Measurements from ENCODE around the gene DNAJC11. TPM values are rescaled to one million over a fixed set of nuclear protein-coding genes. Genes with fewer than 3 reads are reported as not detected.

The DNAJC11 gene, protein sequence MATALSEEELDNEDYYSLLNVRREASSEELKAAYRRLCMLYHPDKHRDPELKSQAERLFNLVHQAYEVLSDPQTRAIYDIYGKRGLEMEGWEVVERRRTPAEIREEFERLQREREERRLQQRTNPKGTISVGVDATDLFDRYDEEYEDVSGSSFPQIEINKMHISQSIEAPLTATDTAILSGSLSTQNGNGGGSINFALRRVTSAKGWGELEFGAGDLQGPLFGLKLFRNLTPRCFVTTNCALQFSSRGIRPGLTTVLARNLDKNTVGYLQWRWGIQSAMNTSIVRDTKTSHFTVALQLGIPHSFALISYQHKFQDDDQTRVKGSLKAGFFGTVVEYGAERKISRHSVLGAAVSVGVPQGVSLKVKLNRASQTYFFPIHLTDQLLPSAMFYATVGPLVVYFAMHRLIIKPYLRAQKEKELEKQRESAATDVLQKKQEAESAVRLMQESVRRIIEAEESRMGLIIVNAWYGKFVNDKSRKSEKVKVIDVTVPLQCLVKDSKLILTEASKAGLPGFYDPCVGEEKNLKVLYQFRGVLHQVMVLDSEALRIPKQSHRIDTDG
- 10 to 100 TPM; 38.2 to 40.1 TPM for total RNA-seq

DNA sequence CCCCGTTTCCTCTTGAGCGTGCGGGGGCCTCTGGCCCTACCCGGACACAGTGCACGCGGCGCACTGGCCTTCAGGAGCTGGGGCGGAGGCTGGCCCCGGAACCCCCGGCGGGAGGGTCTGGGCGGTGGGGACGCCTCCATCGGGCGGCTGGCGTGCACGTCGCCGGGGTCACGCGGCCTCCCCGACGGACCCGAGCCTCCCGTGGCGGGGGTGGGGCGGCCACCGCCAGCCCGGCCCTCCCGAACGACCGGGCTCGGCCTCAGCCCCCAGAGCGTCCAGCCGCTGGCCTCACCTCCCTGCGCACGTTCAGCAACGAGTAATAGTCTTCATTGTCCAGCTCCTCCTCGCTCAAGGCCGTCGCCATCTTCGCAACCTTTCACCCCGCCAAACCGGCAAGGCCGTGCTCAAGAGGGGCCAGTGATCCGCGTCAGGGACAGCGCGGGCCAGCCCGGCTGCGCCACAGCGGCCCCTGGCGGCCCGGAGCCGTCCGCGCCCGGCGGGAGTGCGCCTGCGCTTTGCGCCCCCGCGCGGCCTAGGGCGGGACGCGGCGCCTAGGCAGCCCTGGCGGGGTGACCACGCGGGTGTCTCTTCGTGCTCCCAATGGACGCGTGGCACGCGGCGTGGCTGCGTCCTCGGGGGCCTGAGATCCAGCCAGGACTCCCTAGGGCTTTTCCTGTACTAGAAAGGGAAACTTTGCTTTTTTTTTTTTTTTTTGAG is at the start of gene DNAJC11:
Gene DNAJC11, minus strand, starts transcription at position 380 of the 717 bp plus-strand sequence. Its CDS starts 16 bp downstream, at position 364.

DNA sequence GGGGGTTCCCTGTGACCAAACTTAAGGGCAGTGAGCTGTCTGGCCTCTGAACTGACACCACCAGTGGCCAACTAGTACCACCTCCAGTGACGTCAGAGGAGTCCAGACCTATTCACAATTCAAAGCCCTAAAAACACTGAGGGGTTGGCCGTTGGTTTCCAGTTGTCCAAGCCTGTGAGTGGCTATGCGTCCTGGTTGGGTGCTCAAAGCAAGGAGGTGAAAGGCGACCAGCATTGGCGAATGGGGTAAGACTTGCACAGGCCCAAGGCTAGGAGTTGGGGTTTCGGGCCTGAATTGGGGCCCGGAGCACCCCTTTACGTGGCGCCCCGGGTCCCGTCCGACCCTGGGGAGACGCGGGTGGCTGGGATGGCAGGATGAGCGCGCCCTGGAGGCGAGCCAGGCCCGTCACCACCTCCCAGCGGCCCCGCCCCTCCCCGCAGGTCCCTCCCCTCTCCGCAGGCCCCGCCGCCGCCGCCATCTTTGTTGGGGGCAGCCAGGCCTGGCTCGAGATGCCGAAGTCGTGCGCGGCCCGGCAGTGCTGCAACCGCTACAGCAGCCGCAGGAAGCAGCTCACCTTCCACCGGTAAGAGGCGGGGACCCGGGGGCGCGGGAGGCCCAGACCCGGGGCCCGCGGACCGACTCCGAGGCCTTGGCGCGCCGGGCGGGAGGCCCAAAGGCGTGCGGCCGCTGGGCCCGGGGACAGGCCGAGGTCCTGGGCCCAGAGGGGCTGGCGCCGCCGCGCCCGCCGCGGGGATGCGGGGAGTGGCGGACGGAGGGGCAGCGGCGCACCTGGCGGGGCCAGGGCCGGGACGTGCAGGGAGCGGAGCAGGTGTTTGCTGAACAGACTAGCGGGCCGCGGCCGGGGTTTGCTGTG is 76.7 kb downstream of the DNAJC11 start, which contains the start of gene THAP3:
Gene THAP3, plus strand, starts transcription at position 159 of the 874 bp plus-strand sequence. Its CDS starts 351 bp downstream, at position 510.

DNA sequence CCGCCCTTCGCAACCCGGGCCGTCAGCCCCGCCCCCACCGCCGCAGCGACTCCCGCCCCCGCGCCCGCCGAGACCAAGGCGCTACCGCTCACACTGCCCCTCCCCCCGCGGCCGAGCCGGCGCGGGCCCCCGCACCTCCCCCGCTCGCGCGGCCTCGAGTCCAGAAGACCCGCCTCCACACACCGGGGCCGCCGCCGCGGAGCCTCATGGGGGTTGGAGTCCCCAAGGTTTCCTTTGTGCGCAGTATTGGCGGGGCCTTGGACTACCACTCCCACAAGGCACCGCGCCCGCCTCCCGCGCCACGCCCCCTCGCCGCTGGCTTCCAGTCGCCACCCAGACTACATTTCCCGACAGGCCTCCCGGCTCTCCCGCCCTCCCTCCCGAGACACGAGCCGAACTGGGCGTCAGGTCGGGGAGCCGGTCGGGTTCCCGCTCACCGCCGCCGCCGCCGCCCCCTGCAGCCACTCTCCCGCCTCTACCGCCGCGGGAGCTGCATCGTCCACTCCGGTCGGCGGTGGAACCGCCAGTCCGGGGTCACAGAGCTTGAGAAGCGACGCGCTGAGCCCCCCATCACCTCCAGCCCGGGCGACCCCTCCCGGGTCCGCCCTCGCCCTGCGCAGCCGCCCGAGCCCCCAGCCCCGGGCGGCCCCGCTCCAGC is 88.1 kb downstream of the DNAJC11 start, which contains the start of gene PHF13:
Gene PHF13, plus strand, starts transcription at position 371 of the 658 bp plus-strand sequence. CDS start 336 bp downstream, outside the sequence.

DNA sequence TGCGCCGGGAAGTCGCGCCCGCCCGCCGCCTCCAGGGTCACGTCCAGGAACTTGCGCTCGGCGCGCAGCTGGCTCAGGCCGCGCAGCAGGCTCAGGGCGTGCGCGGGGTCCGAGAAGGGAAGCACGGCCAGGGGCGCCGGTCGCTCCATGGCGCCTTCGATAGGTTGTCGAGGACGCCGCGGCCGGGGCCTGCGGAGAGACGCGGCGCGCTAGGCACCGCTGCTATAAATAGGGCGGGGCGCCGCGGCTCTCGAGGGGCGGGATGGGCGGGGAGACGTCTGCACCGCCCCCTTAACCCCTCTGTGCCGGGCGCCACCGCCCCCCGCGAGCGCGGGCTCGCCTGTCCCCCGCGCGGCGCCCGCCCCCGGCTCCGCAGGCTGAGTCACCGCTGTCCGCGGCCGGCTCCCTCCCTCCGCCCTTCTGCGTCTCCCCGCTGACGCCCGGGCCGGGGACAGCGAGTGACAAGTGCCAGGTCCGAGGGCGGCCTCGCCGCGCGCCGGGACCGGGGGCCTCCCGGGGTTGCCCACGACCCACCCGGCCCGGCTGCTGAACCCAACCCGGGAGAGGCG is 98.9 kb downstream of the DNAJC11 start, which contains the start of gene KLHL21:
Gene KLHL21, minus strand, starts transcription at position 201 of the 569 bp plus-strand sequence. Its CDS starts 52 bp downstream, at position 149.

Other genes with a start within 250 kb of the DNAJC11 start
- 100 to 1,000 TPM; 121 to 122 TPM for gene TNFRSF25, start 235.6 kb downstream of the DNAJC11 start, total RNA-seq
- gene PLEKHG5, start 210.1 kb downstream of the DNAJC11 start, total RNA-seq: 1 to 10 TPM; 3.6 to 4.1 TPM
- gene NOL9, start 147.3 kb downstream of the DNAJC11 start, total RNA-seq: 10 to 100 TPM; 49.0 to 51.9 TPM
- not detected for gene TAS1R1, start 146.5 kb downstream of the DNAJC11 start, total RNA-seq
- gene ZBTB48, start 121.8 kb downstream of the DNAJC11 start, total RNA-seq: 10 to 100 TPM; 34.3 to 39.2 TPM
- gene KLHL21, start 98.9 kb downstream of the DNAJC11 start, total RNA-seq: 10 to 100 TPM; 24.5 to 25.4 TPM
- 10 to 100 TPM; 14.5 to 15.0 TPM for gene PHF13, start 88.1 kb downstream of the DNAJC11 start, total RNA-seq
- 10 to 100 TPM; 17.1 to 19.2 TPM for gene THAP3, start 76.9 kb downstream of the DNAJC11 start, total RNA-seq
- 10 to 100 TPM; 40.5 to 42.3 TPM for gene CAMTA1, start 83.6 kb upstream of the DNAJC11 start, total RNA-seq

All from activated naive CD4-positive, alpha-beta T cell treated with anti-CD3 and anti-CD28 coated beads, Interleukin-2, amount 10 ng/mL, durations not matched to agents 5 hours and 36 hours (primary cell).